Activated CD8-positive, alpha-beta T cell treated with anti-CD3 and anti-CD28 coated beads for 36 hours (primary cell): ENCODE data around the gene C1orf21. TPM values are rescaled to one million over a fixed set of nuclear protein-coding genes. Genes with fewer than 3 reads are reported as not detected.

Source experiments
- ATAC-seq: fragments of 200-7000 bp; cut with Tn5 transposase; one replicate; pipeline ENCODE4 v1.10.0; 2021; ENCODE audit warnings: mild to moderate bottlenecking, moderate library complexity
- CTCF ChIA-PET: fragments of 350-600 bp; sonication (Branson Sonifier 250); formaldehyde crosslinking; loops from one replicate; lab custom pipeline; 2021; ENCODE audit warnings: antibody characterized with exemption; lab: Charles Lee
- POLR2A ChIA-PET: fragments of 350-600 bp; sonication (Branson Sonifier 250); formaldehyde crosslinking; loops from one replicate; lab custom pipeline; 2021; ENCODE audit warnings: antibody characterized with exemption; lab: Charles Lee
- DNase-seq: peaks from one replicate; pipeline ENCODE4 v3.0.0-alpha.2; 2020
- H3K27ac Mint-ChIP-seq: one replicate; pipeline ENCODE4 v1.8.0; 2021; ENCODE audit warnings: mild to moderate bottlenecking, mixed read lengths
- H3K27me3 Mint-ChIP-seq: one replicate; pipeline ENCODE4 v1.8.0; 2021; ENCODE audit warnings: mixed read lengths
- H3K36me3 Mint-ChIP-seq: one replicate; pipeline ENCODE4 v1.8.0; 2021; ENCODE audit warnings: low read depth, mixed read lengths
- H3K4me1 Mint-ChIP-seq: one replicate; pipeline ENCODE4 v1.8.0; 2021; ENCODE audit warnings: low read depth, mixed read lengths
- H3K4me3 Mint-ChIP-seq: one replicate; pipeline ENCODE4 v1.8.0; 2021; ENCODE audit warnings: mild to moderate bottlenecking, moderate library complexity, mixed read lengths
- H3K9me3 Mint-ChIP-seq: one replicate; pipeline ENCODE4 v1.8.0; 2021; ENCODE audit warnings: mixed read lengths
- intact Hi-C: fragments of 100-400 bp; cut with micrococcal nuclease; formaldehyde crosslinking; loops from one replicate; pipeline ENCODE4 v1.10.0; 2022
- total RNA-seq, 2 experiments: library from RNA; stranded (reverse); gene quantifications; one replicate each; pipeline ENCODE4 v1.2.3, GENCODE V29; 2021
- TF ChIP-seq, protein P1 (sequence below): fragments of 200-600 bp; IDR thresholded peaks from one replicate; pipeline ENCODE4 v1.8.0; 2022; ENCODE audit warnings: antibody characterized with exemption, mild to moderate bottlenecking

The C1orf21 gene
- total RNA-seq, 2 experiments from 2014 or later: 3.8 to 4.6 TPM

DNA sequence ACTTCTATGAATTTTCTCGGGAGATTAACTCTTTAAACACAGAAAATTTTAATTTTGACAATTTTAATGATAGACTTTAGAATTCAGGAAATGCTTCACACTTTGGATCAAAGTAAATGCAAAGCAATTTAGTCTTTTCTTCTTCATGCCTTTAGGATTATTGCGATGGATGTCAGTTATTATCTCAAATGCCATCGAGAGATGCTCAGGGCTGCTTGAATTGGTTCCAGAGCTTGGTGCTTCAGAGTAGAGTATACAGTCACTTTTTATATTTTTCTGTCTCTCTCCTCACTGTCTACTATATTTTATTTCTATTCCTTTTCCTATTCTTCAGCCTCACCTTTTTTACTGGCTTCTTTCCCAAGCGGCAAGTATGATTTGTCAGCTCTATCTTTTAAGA is 59.2 kb downstream of the C1orf21 start:
- intact Hi-C loops: no loop called here
- Mint-ChIP-seq H3K27me3 (no peaks in the 10 kb centered on the region), H3K9me3 (no peaks in the 10 kb centered on the region), H3K36me3 (no peaks in the 10 kb centered on the region), H3K27ac (no peak overlapping the region), H3K4me1 (no peaks in the 10 kb centered on the region), H3K4me3 (no peak overlapping the region)
- no peak for DNase-seq
- CTCF ChIA-PET: no interaction called here
- POLR2A ChIA-PET: no interaction called here
- ATAC-seq: no peak
- TF ChIP-seq, protein P1, sequence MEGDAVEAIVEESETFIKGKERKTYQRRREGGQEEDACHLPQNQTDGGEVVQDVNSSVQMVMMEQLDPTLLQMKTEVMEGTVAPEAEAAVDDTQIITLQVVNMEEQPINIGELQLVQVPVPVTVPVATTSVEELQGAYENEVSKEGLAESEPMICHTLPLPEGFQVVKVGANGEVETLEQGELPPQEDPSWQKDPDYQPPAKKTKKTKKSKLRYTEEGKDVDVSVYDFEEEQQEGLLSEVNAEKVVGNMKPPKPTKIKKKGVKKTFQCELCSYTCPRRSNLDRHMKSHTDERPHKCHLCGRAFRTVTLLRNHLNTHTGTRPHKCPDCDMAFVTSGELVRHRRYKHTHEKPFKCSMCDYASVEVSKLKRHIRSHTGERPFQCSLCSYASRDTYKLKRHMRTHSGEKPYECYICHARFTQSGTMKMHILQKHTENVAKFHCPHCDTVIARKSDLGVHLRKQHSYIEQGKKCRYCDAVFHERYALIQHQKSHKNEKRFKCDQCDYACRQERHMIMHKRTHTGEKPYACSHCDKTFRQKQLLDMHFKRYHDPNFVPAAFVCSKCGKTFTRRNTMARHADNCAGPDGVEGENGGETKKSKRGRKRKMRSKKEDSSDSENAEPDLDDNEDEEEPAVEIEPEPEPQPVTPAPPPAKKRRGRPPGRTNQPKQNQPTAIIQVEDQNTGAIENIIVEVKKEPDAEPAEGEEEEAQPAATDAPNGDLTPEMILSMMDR: no peak

DNA sequence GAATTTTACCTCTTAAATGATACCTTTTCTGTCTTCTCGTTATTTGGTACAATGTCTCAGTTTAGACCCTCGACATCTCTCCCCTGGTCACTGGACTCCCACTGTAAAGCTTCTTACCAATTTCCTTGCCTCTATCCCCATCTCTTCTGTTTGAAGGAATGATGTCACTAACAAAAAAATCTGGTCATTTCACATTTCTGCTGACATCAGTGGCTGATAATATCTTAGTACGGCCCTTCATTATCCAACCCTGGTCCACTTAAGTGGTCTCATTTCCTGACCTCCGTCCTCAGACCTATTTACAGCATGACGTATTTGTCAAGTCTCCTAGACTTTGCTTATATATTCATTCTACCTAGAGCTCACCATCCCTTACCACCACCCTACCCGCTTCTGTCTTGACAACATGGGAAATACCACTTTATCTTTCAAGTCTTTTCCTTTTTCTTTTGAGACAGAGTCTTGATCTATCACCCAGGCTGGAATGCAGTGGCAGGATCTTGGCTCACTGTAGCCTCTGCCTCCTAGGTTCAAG is 60.9 kb downstream of the C1orf21 start:
- Mint-ChIP-seq H3K27me3 (no peaks in the 10 kb centered on the region), H3K4me1 (no peaks in the 10 kb centered on the region), H3K36me3 (no peaks in the 10 kb centered on the region), H3K4me3 (no peak overlapping the region), H3K9me3 (no peaks in the 10 kb centered on the region), H3K27ac (no peak overlapping the region)
- intact Hi-C loops: no loop called here
- ATAC-seq (no peak), DNase-seq (no peak)
- CTCF ChIA-PET: no interaction called here
- TF ChIP-seq, protein P1: no peak
- POLR2A ChIA-PET: no interaction called here

DNA sequence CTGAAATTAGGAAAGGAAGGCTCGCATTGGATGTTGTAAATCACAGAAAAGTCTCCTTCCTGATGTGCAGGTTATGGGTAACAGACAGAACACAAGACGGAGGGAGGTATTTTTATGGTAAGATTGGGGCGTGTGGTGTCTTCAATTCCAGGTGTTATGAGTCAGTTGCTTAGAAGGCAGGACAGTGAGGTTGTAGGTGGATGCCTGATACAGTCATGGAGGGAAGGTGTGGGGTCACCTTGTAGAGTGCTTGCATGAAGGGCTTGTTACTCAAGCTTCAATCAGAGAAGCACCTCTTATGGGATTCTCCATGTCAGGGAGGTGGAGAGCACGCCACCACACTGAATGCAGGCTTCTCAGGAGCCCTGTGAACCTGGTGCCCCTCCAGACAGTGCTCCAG is 63.1 kb downstream of the C1orf21 start:
- H3K9me3 Mint-ChIP-seq: no peaks in the 10 kb centered on the region
- ATAC-seq: no peak
- H3K4me3 Mint-ChIP-seq: no peak overlapping the region
- DNase-seq: no peak
- no peak overlapping the region for H3K27ac Mint-ChIP-seq
- ChIA-PET CTCF (no interaction called here), POLR2A (no interaction called here)
- no peaks in the 10 kb centered on the region for H3K27me3 Mint-ChIP-seq
- intact Hi-C loops: no loop called here
- no peaks in the 10 kb centered on the region for H3K36me3 Mint-ChIP-seq
- TF ChIP-seq, protein P1: no peak
- H3K4me1 Mint-ChIP-seq: no peaks in the 10 kb centered on the region

DNA sequence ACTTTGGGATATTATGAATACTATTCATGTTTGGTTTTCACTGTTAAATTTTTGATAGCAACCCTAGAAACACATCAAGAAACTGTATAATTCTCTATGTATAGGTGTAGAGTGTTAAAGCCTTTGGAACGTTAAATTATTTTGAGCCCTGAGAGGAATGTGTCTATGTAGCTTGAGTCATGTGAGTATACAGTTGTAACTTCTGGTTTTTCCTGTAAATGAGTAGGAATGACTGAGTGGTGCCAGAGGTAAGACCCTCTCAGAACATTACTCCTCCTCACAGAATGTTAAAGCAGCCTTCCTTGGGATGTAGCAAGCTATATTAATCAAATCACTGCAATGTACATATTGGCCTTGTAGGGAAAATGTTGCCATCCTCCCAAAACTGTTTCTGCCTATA is 69.0 kb downstream of the C1orf21 start:
- intact Hi-C loops: no loop called here
- ChIA-PET CTCF (no interaction called here), POLR2A (no interaction called here)
- Mint-ChIP-seq H3K27ac (no peak overlapping the region), H3K4me1 (no peaks in the 10 kb centered on the region), H3K36me3 (no peaks in the 10 kb centered on the region), H3K27me3 (peaks cover 2% of the 10 kb centered on the region), H3K9me3 (no peaks in the 10 kb centered on the region), H3K4me3 (no peak overlapping the region)
- TF ChIP-seq, protein P1: no peak
- no peak for ATAC-seq
- no peak for DNase-seq

DNA sequence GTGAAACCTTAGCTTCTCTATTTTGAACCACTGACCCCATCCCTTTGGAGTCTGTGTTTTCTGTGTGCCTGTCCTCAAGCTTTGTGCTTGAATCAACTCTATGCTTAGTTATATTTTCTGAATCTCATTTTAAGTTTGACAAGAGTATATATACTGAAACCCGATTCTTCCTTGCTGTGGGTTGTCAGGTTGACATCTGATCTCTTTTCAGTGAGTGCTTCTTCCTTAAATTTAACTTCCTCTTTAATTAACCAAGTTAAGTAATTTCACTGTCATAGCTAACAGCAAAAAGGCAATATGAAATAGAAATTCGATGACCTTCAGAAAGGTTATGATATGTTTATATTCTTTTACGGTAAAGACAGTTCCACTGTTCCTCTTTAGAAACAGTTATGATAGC is 69.4 kb downstream of the C1orf21 start:
- peaks cover 2% of the 10 kb centered on the region for H3K27me3 Mint-ChIP-seq
- H3K4me3 Mint-ChIP-seq: no peak overlapping the region
- ChIA-PET CTCF (no interaction called here), POLR2A (no interaction called here)
- no peak for DNase-seq
- TF ChIP-seq, protein P1: no peak
- no peaks in the 10 kb centered on the region for H3K4me1 Mint-ChIP-seq
- no peaks in the 10 kb centered on the region for H3K36me3 Mint-ChIP-seq
- no peaks in the 10 kb centered on the region for H3K9me3 Mint-ChIP-seq
- no peak overlapping the region for H3K27ac Mint-ChIP-seq
- intact Hi-C loops: no loop called here
- ATAC-seq: no peak
